Calu3 (cell line): ENCODE measurements around the gene MEGF10. TPM values are rescaled to one million over a fixed set of nuclear protein-coding genes. Genes with fewer than 3 reads are reported as not detected.

Experiments
- BruUV-seq: library from RNA; stranded (reverse); fragments of 400-500 nt; replicated peaks from 2 replicates; lab custom pipeline; 2021; lab: Mats Ljungman, UMichigan
- CTCF ChIA-PET: fragments of 300-600 bp; sonication (Branson Sonifier 250); formaldehyde crosslinking; loops from one replicate; lab custom pipeline; 2022; ENCODE audit warnings: antibody characterized with exemption; lab: Charles Lee
- DNase-seq: peaks from one replicate; pipeline ENCODE4 v3.0.0; 2022
- H3K27ac Mint-ChIP-seq: one replicate; pipeline ENCODE4 v1.8.0; 2022; ENCODE audit warnings: mixed read lengths; ENCODE audit not compliant: unreplicated experiment
- H3K27me3 Mint-ChIP-seq: one replicate; pipeline ENCODE4 v1.8.0; 2022; ENCODE audit warnings: mixed read lengths; ENCODE audit not compliant: unreplicated experiment
- H3K36me3 Mint-ChIP-seq: one replicate; pipeline ENCODE4 v1.8.0; 2022; ENCODE audit warnings: mild to moderate bottlenecking, moderate library complexity, mixed read lengths; ENCODE audit not compliant: insufficient read depth, unreplicated experiment
- H3K4me1 Mint-ChIP-seq: one replicate; pipeline ENCODE4 v1.8.0; 2022; ENCODE audit warnings: mild to moderate bottlenecking, low read depth, mixed read lengths; ENCODE audit not compliant: unreplicated experiment
- H3K4me3 Mint-ChIP-seq: one replicate; pipeline ENCODE4 v1.8.0; 2022; ENCODE audit warnings: mild to moderate bottlenecking, low read depth, moderate library complexity, mixed read lengths; ENCODE audit not compliant: unreplicated experiment
- H3K9me3 Mint-ChIP-seq: one replicate; pipeline ENCODE4 v1.8.0; 2022; ENCODE audit warnings: low read depth, mixed read lengths; ENCODE audit not compliant: unreplicated experiment
- intact Hi-C: fragments of 100-400 bp; cut with micrococcal nuclease; formaldehyde crosslinking; loops from one replicate; pipeline ENCODE4 v1.10.0; 2022; ENCODE audit not compliant: unreplicated experiment
- total RNA-seq: library from RNA; stranded (reverse); gene quantifications from 2 replicates; pipeline ENCODE4 v1.2.3, GENCODE V29; 2022
- TF ChIP-seq, protein P1 (sequence below): fragments of 200-600 bp; IDR thresholded peaks from one replicate; pipeline ENCODE4 v1.8.0; 2022; ENCODE audit warnings: antibody characterized with exemption; ENCODE audit not compliant: unreplicated experiment

The MEGF10 gene
- total RNA-seq, 1 experiment from 2014 or later = 0.71 TPM

- Mint-ChIP-seq H3K9me3 (no peaks in the 10 kb centered on the region), H3K27me3 (no peaks in the 10 kb centered on the region), H3K36me3 (no peaks in the 10 kb centered on the region), H3K4me3 (no peak overlapping the region), H3K27ac (peak overlapping the region; percentile 6), H3K4me1 (peaks cover 9% of the 10 kb centered on the region)
- DNase-seq = peak; percentile 42
- TF ChIP-seq, protein P1, sequence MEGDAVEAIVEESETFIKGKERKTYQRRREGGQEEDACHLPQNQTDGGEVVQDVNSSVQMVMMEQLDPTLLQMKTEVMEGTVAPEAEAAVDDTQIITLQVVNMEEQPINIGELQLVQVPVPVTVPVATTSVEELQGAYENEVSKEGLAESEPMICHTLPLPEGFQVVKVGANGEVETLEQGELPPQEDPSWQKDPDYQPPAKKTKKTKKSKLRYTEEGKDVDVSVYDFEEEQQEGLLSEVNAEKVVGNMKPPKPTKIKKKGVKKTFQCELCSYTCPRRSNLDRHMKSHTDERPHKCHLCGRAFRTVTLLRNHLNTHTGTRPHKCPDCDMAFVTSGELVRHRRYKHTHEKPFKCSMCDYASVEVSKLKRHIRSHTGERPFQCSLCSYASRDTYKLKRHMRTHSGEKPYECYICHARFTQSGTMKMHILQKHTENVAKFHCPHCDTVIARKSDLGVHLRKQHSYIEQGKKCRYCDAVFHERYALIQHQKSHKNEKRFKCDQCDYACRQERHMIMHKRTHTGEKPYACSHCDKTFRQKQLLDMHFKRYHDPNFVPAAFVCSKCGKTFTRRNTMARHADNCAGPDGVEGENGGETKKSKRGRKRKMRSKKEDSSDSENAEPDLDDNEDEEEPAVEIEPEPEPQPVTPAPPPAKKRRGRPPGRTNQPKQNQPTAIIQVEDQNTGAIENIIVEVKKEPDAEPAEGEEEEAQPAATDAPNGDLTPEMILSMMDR = no peak
- BruUV-seq = no TSS peak
- CTCF ChIA-PET = interaction anchor here (0.6 to 1.3 kb wide), 2 partner anchors 26 to 173 kb away, joined by 3 to 5 read pairs; no protein-coding TSS in a partner anchor
- intact Hi-C loops = no loop called here
Measured at GRCh38 chr5:127320032-127320965, 29.7 kb downstream of the MEGF10 start.

DNA sequence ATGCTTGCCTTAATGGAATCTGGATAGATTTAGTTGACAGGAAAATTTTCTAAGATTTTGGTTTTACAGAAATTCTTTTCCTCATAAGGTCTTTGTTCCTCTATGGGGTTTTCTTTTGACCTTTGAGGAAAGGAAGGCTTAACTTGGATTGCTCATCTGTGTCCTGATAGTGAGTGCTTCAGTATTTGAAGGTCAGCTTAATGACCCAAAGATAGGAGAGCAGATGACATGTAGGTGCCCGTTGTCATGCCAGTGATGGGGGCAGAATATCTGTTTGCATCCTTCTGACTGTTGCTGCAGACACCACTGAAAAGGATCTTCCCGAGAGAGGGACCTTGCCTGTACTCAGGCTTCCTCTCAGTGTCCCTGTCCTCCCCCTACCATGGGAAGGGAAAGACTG lies 30.9 kb downstream of the MEGF10 start:
- BruUV-seq = no TSS peak
- Mint-ChIP-seq H3K4me1 (peaks cover 9% of the 10 kb centered on the region), H3K4me3 (no peak overlapping the region), H3K9me3 (no peaks in the 10 kb centered on the region), H3K27me3 (no peaks in the 10 kb centered on the region), H3K27ac (no peak overlapping the region), H3K36me3 (no peaks in the 10 kb centered on the region)
- CTCF ChIA-PET = interaction anchor here (1.3 kb wide), 1 partner anchor 171 kb away, joined by 5 read pairs; no protein-coding TSS in a partner anchor
- intact Hi-C loops = no loop called here
- DNase-seq = no peak
- TF ChIP-seq, protein P1 = no peak

- no peaks in the 10 kb centered on the region for H3K9me3 Mint-ChIP-seq
- H3K4me3 Mint-ChIP-seq = no peak overlapping the region
- intact Hi-C loops = no loop called here
- peaks cover 9% of the 10 kb centered on the region for H3K4me1 Mint-ChIP-seq
- CTCF ChIA-PET = no interaction called here
- TF ChIP-seq, protein P1 = no peak
- BruUV-seq = no TSS peak
- DNase-seq = no peak
- H3K36me3 Mint-ChIP-seq = no peaks in the 10 kb centered on the region
- no peak overlapping the region for H3K27ac Mint-ChIP-seq
- no peaks in the 10 kb centered on the region for H3K27me3 Mint-ChIP-seq
Measured at GRCh38 chr5:127322403-127322802, 31.8 kb downstream of the MEGF10 start.

DNA sequence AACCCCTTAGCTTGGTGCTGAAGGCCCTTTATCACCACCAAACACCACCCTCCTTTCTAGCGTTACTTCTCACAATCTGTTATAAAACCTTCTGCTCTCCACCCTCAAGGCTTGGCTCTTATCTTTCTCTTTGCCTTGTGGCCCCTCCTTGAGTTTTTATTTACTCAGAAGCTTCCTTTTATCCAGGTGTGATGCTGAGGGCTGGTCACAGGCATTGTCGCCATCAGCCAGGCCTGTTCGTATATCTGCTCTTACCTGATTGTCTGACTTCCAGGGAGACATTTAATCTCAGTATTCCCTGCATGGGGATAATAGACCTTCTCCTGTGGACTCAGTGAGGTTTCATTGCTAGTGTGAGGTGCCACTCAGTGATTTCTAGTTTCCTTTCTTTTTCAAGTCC lies 34.2 kb downstream of the MEGF10 start:
- TF ChIP-seq, protein P1 = no peak
- intact Hi-C loops = no loop called here
- BruUV-seq = no TSS peak
- Mint-ChIP-seq H3K27me3 (no peaks in the 10 kb centered on the region), H3K4me1 (peaks cover 8% of the 10 kb centered on the region), H3K27ac (no peak overlapping the region), H3K4me3 (no peak overlapping the region), H3K36me3 (no peaks in the 10 kb centered on the region), H3K9me3 (no peaks in the 10 kb centered on the region)
- DNase-seq = no peak
- CTCF ChIA-PET = no interaction called here
